ENCODE measurements around the gene EN1.

Gene EN1

GRCh38 chr2:118843483-118844132 is 3.8 kb downstream of the EN1 start:
- Mint-ChIP-seq H3K4me3 (no peak overlapping the region), H3K4me1 (ENCODE audit: low read depth) (peaks cover 19% of the 10 kb centered on the region), H3K27ac (no peak overlapping the region), H3K27me3 (peaks cover 92% of the 10 kb centered on the region), H3K36me3 (ENCODE audit: low read depth) (no peaks in the 10 kb centered on the region), H3K9me3 (no peaks in the 10 kb centered on the region)
- intact Hi-C loops (cut with micrococcal nuclease), result no loop called here

GRCh38 chr2:118842661-118843482 is 4.6 kb downstream of the EN1 start:
- Mint-ChIP-seq H3K27me3 (peaks cover 92% of the 10 kb centered on the region), H3K36me3 (ENCODE audit: low read depth) (no peaks in the 10 kb centered on the region), H3K4me1 (ENCODE audit: low read depth) (peaks cover 13% of the 10 kb centered on the region), H3K27ac (no peak overlapping the region), H3K4me3 (no peak overlapping the region), H3K9me3 (no peaks in the 10 kb centered on the region)
- intact Hi-C loops (cut with micrococcal nuclease), result no loop called here

GRCh38 chr2:118841828-118842461 is 5.5 kb downstream of the EN1 start:
- Mint-ChIP-seq H3K27ac (no peak overlapping the region), H3K27me3 (peaks cover 95% of the 10 kb centered on the region), H3K4me1 (ENCODE audit: low read depth) (peaks cover 13% of the 10 kb centered on the region), H3K36me3 (ENCODE audit: low read depth) (no peaks in the 10 kb centered on the region), H3K4me3 (peak overlapping the region; percentile 69), H3K9me3 (no peaks in the 10 kb centered on the region)
- intact Hi-C loops (cut with micrococcal nuclease), result no loop called here

GRCh38 chr2:118841450-118841827 is 6.0 kb downstream of the EN1 start:
- peaks cover 97% of the 10 kb centered on the region for H3K27me3 Mint-ChIP-seq
- H3K9me3 Mint-ChIP-seq, result no peaks in the 10 kb centered on the region
- H3K27ac Mint-ChIP-seq, result no peak overlapping the region
- no peak overlapping the region for H3K4me3 Mint-ChIP-seq
- intact Hi-C loops (cut with micrococcal nuclease), result no loop called here
- H3K4me1 Mint-ChIP-seq (ENCODE audit: low read depth), result peaks cover 13% of the 10 kb centered on the region
- no peaks in the 10 kb centered on the region for H3K36me3 Mint-ChIP-seq (ENCODE audit: low read depth)

GRCh38 chr2:118838741-118839455 is 8.6 kb downstream of the EN1 start:
- Mint-ChIP-seq H3K9me3 (no peaks in the 10 kb centered on the region), H3K36me3 (ENCODE audit: low read depth) (no peaks in the 10 kb centered on the region), H3K4me3 (no peak overlapping the region), H3K27me3 (peaks cover 98% of the 10 kb centered on the region), H3K27ac (no peak overlapping the region), H3K4me1 (ENCODE audit: low read depth) (peaks cover 25% of the 10 kb centered on the region)
- intact Hi-C loops (cut with micrococcal nuclease), result no loop called here

GRCh38 chr2:118837621-118838020 is 9.8 kb downstream of the EN1 start:
- Mint-ChIP-seq H3K9me3 (no peaks in the 10 kb centered on the region), H3K27me3 (peaks cover 98% of the 10 kb centered on the region), H3K27ac (no peak overlapping the region), H3K36me3 (ENCODE audit: low read depth) (no peaks in the 10 kb centered on the region), H3K4me1 (ENCODE audit: low read depth) (peaks cover 20% of the 10 kb centered on the region), H3K4me3 (no peak overlapping the region)
- intact Hi-C loops (cut with micrococcal nuclease), result no loop called here

- Mint-ChIP-seq H3K9me3 (no peaks in the 10 kb centered on the region), H3K36me3 (ENCODE audit: low read depth) (no peaks in the 10 kb centered on the region), H3K27me3 (peaks cover 100% of the 10 kb centered on the region), H3K4me1 (ENCODE audit: low read depth) (peaks cover 14% of the 10 kb centered on the region), H3K4me3 (no peak overlapping the region), H3K27ac (no peak overlapping the region)
- intact Hi-C loops (cut with micrococcal nuclease), result no loop called here
These were observed 10.4 kb downstream of the EN1 start for GRCh38 chr2:118837067-118837466.

- Mint-ChIP-seq H3K36me3 (ENCODE audit: low read depth) (no peaks in the 10 kb centered on the region), H3K4me3 (no peak overlapping the region), H3K27ac (no peak overlapping the region), H3K27me3 (peaks cover 100% of the 10 kb centered on the region), H3K9me3 (no peaks in the 10 kb centered on the region), H3K4me1 (ENCODE audit: low read depth) (peaks cover 12% of the 10 kb centered on the region)
- intact Hi-C loops (cut with micrococcal nuclease), result no loop called here
These were observed 11.0 kb downstream of the EN1 start for GRCh38 chr2:118836411-118836930.

- Mint-ChIP-seq H3K9me3 (no peaks in the 10 kb centered on the region), H3K27me3 (peaks cover 97% of the 10 kb centered on the region), H3K27ac (no peak overlapping the region), H3K36me3 (ENCODE audit: low read depth) (no peaks in the 10 kb centered on the region), H3K4me3 (peak overlapping the region; percentile 71), H3K4me1 (ENCODE audit: low read depth) (peaks cover 12% of the 10 kb centered on the region)
- intact Hi-C loops (cut with micrococcal nuclease), result no loop called here
These were observed 11.6 kb downstream of the EN1 start for GRCh38 chr2:118835746-118836410.

GRCh38 chr2:118834901-118835745 is 12.3 kb downstream of the EN1 start:
- H3K27ac Mint-ChIP-seq, result no peak overlapping the region

GRCh38 chr2:118834440-118834810 is 13.0 kb downstream of the EN1 start:
- intact Hi-C loops (cut with micrococcal nuclease), result no loop called here
- Mint-ChIP-seq H3K27ac (no peak overlapping the region), H3K4me3 (no peak overlapping the region), H3K27me3 (peaks cover 96% of the 10 kb centered on the region), H3K4me1 (ENCODE audit: low read depth) (peaks cover 12% of the 10 kb centered on the region), H3K36me3 (ENCODE audit: low read depth) (no peaks in the 10 kb centered on the region), H3K9me3 (no peaks in the 10 kb centered on the region)

More at GRCh38 chr2:118834901-118835745, 12.3 kb downstream of the EN1 start:
- intact Hi-C loops (cut with micrococcal nuclease), result no loop called here
- H3K9me3 Mint-ChIP-seq, result no peaks in the 10 kb centered on the region
- peak overlapping the region; percentile 71 for H3K4me3 Mint-ChIP-seq
- peaks cover 96% of the 10 kb centered on the region for H3K27me3 Mint-ChIP-seq
- H3K4me1 Mint-ChIP-seq (ENCODE audit: low read depth), result peaks cover 12% of the 10 kb centered on the region
- no peaks in the 10 kb centered on the region for H3K36me3 Mint-ChIP-seq (ENCODE audit: low read depth)

- intact Hi-C loops (cut with micrococcal nuclease), result no loop called here
- H3K27ac Mint-ChIP-seq, result no peak overlapping the region
- H3K36me3 Mint-ChIP-seq (ENCODE audit: low read depth), result no peaks in the 10 kb centered on the region
- no peaks in the 10 kb centered on the region for H3K9me3 Mint-ChIP-seq
- H3K27me3 Mint-ChIP-seq, result peaks cover 94% of the 10 kb centered on the region
- H3K4me1 Mint-ChIP-seq (ENCODE audit: low read depth), result peaks cover 12% of the 10 kb centered on the region
- H3K4me3 Mint-ChIP-seq, result no peak overlapping the region
These were observed 13.6 kb downstream of the EN1 start for GRCh38 chr2:118833716-118834439.
